OCI-LY7 (cell line): ENCODE results near the gene DOCK7. TPM values are rescaled to one million over a fixed set of nuclear protein-coding genes. Genes with fewer than 3 reads are reported as not detected.

Experiments
- BruUV-seq: library from RNA; stranded (reverse); fragments of 400-500 nt; replicated peaks from 2 replicates; lab custom pipeline; 2021; lab: Mats Ljungman, UMichigan
- CTCF ChIA-PET: fragments of 300-600 bp; sonication (Branson Sonifier 250); formaldehyde crosslinking; loops from one replicate; lab custom pipeline; 2022; ENCODE audit warnings: antibody characterized with exemption; ENCODE audit not compliant: unreplicated experiment; lab: Charles Lee
- POLR2A ChIA-PET: fragments of 300-600 bp; sonication (Branson Sonifier 250); formaldehyde crosslinking; loops from one replicate; lab custom pipeline; 2022; ENCODE audit warnings: antibody characterized with exemption; lab: Charles Lee
- DNase-seq: peaks from one replicate; pipeline ENCODE4 v3.0.0-alpha.2; 2015; ENCODE audit warnings: low spot score
- H2AFZ ChIP-seq: fragments of 200-600 bp; sonication (generic), shearing (Covaris generic); 2 replicates; pipeline ENCODE4 v1.6.1; 2014; ENCODE audit warnings: mild to moderate bottlenecking, antibody characterized with exemption, low read length, moderate library complexity
- H3K27ac ChIP-seq: fragments of 200-600 bp; sonication (generic); 2 replicates; pipeline ENCODE4 v1.5.1; 2014; ENCODE audit warnings: mixed run types, low read depth, mild to moderate bottlenecking, moderate library complexity, low read length, inconsistent platforms; ENCODE audit not compliant: poor library complexity, severe bottlenecking
- H3K36me3 ChIP-seq: fragments of 200-600 bp; sonication (generic); 2 replicates; pipeline ENCODE4 v1.6.1; 2014; ENCODE audit warnings: mild to moderate bottlenecking, antibody characterized with exemption, low read length, moderate library complexity, mixed read lengths; ENCODE audit not compliant: insufficient read depth
- H3K4me1 ChIP-seq: fragments of 200-600 bp; sonication (generic); 2 replicates; pipeline ENCODE4 v1.5.1; 2014; ENCODE audit warnings: mild to moderate bottlenecking, low read length; ENCODE audit not compliant: insufficient read depth, poor library complexity, severe bottlenecking
- H3K4me2 ChIP-seq: fragments of 200-600 bp; sonication (generic); 2 replicates; pipeline ENCODE4 v1.6.1; 2014; ENCODE audit warnings: mild to moderate bottlenecking, low read length
- H3K4me3 ChIP-seq: fragments of 200-600 bp; sonication (generic); 2 replicates; pipeline ENCODE4 v1.5.1; 2014; ENCODE audit warnings: mild to moderate bottlenecking, low read depth, low read length; ENCODE audit not compliant: poor library complexity, severe bottlenecking
- H3K79me2 ChIP-seq: fragments of 200-600 bp; sonication (generic); 2 replicates; pipeline ENCODE4 v1.6.1; 2016; ENCODE audit warnings: low read depth, mild to moderate bottlenecking, low read length, moderate library complexity, mixed read lengths; ENCODE audit not compliant: insufficient read depth
- H3K9me2 ChIP-seq: fragments of 200-600 bp; sonication (generic); 2 replicates; pipeline ENCODE4 v1.6.1; 2016; ENCODE audit warnings: mild to moderate bottlenecking, low read length, mixed read lengths; ENCODE audit not compliant: insufficient read depth
- H3K9me3 ChIP-seq: fragments of 200-600 bp; sonication (generic); 2 replicates; pipeline ENCODE4 v1.6.1; 2014; ENCODE audit warnings: mild to moderate bottlenecking, mixed run types, low read length, mixed read lengths
- H4K20me1 ChIP-seq: fragments of 200-600 bp; sonication (generic); 2 replicates; pipeline ENCODE4 v1.6.1; 2014; ENCODE audit warnings: mild to moderate bottlenecking, antibody characterized with exemption, low read length, moderate library complexity, mixed read lengths; ENCODE audit not compliant: insufficient read depth
- CTCF ChIP-seq: fragments of 200-600 bp; sonication (generic); conservative IDR thresholded peaks from 2 replicates; pipeline ENCODE4 v1.5.1; 2014; ENCODE audit warnings: mild to moderate bottlenecking, antibody characterized with exemption, low read length, moderate library complexity, mixed read lengths
- EZH2phosphoT487 ChIP-seq: fragments of 200-600 bp; sonication (generic); IDR thresholded peaks from 2 replicates; pipeline ENCODE4 v1.6.1; 2018; ENCODE audit warnings: low read depth, borderline replicate concordance, mild to moderate bottlenecking, mixed run types, antibody characterized with exemption, low read length, moderate library complexity, mixed read lengths
- intact Hi-C: fragments of 100-400 bp; cut with micrococcal nuclease; formaldehyde crosslinking; loops from one replicate; pipeline ENCODE4 v1.10.0; 2022; ENCODE audit not compliant: unreplicated experiment
- total RNA-seq, 2 experiments: library from RNA; depleted of rRNA in 1 of 2; stranded (reverse); fragments of >200 nt in 1 of 2; shearing (Covaris generic) in 1 of 2; gene quantifications; 2 replicates each; pipeline ENCODE4 v1.2.3, GENCODE V29; 2014 to 2022

Gene DOCK7
- total RNA-seq, 2 experiments from 2014 or later: 19.5 to 20.3 TPM

GRCh38 chr1:62717483-62717882 lies 29.3 kb upstream of the DOCK7 start:
- H3K4me3 ChIP-seq: no peak overlapping the region
- no peak overlapping the region for H3K27ac ChIP-seq
- H3K9me2 ChIP-seq: no peaks in the 10 kb centered on the region
- intact Hi-C loops: no loop called here
- H3K4me2 ChIP-seq: no peak overlapping the region
- no peaks in the 10 kb centered on the region for H4K20me1 ChIP-seq
- CTCF ChIA-PET: no interaction called here
- no TSS peak for BruUV-seq
- no peak overlapping the region for H2AFZ ChIP-seq
- H3K9me3 ChIP-seq: no peaks in the 10 kb centered on the region
- TF ChIP-seq CTCF: no peak
- no peak for TF ChIP-seq EZH2phosphoT487
- DNase-seq: no peak
- H3K4me1 ChIP-seq: no peaks in the 10 kb centered on the region
- no peaks in the 10 kb centered on the region for H3K36me3 ChIP-seq
- POLR2A ChIA-PET: no interaction called here
- no peaks in the 10 kb centered on the region for H3K79me2 ChIP-seq

DNA sequence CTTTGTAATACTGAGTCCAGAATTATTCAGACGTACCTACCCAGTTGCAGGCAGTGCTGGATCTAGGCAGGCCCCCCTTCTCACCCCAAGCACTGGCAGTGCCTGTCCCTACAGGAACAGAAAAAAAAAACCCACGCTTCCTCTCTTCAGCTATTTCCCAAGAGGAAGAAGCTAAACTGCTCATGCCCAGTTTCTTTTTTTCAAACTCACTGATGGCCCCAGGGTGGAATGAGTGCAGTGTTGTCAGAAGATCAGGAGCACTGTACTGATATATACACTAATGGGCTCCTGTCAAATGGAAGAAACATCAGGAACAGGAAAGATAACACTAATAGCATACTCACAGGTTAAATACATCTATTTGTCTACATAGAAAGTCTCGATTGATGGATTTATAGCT lies 28.2 kb upstream of the DOCK7 start:
- DNase-seq: no peak
- H3K36me3 ChIP-seq: no peaks in the 10 kb centered on the region
- no TSS peak for BruUV-seq
- intact Hi-C loops: no loop called here
- H3K4me2 ChIP-seq: no peak overlapping the region
- no peak overlapping the region for H3K4me3 ChIP-seq
- no peak overlapping the region for H3K27ac ChIP-seq
- POLR2A ChIA-PET: interaction anchor here (0.7 kb wide), 1 partner anchor 155 kb away, joined by 7 read pairs; no protein-coding TSS in a partner anchor
- no peak overlapping the region for H2AFZ ChIP-seq
- H3K4me1 ChIP-seq: no peaks in the 10 kb centered on the region
- no peaks in the 10 kb centered on the region for H3K9me3 ChIP-seq
- no peaks in the 10 kb centered on the region for H4K20me1 ChIP-seq
- H3K9me2 ChIP-seq: no peaks in the 10 kb centered on the region
- no peaks in the 10 kb centered on the region for H3K79me2 ChIP-seq
- TF ChIP-seq CTCF (no peak), EZH2phosphoT487 (no peak)
- CTCF ChIA-PET: no interaction called here

DNA sequence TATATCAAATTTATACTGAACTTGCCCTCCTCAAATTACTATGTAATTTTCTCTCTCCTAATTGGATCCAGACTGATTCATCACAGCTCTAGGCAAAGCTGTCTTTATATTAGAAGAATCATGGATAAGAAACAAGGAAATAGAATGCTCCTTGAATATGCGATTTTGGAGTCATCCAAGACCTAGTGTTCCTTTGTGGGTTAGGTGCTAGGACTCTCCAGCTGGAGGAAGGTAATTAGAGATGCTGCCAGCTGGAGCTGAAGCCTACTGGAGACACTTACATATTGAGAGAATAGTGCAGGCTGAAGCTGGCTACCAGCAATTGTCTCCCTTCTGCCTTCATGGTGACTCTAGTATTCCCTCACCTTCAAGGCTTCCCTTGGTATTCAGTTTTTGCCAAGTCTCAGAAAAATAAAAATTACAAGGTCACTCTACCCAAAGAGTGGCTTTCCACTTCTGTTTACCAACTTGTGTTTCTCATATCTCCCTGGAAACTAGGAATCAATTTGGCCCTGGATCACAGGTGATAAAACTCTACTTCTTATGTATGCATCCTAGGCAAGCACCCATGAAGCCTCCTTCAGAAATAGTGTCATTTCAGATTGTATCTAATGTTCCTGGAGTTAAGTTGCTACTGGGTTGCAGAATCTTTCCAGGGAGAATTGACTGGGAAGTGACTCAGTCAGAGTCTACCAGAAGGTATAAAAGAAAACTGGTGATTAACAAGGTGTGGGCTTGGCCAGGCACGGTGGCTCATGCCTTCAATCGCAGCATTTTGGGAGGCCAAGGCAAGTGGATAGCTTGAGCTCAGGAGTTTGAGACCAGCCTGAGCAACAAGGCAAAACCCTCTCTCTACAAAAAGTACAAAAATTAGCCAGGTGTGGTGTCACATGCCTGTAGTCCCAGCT lies 24.4 kb upstream of the DOCK7 start:
- H2AFZ ChIP-seq: no peak overlapping the region
- H3K4me3 ChIP-seq: no peak overlapping the region
- no peaks in the 10 kb centered on the region for H3K79me2 ChIP-seq
- no peak overlapping the region for H3K4me2 ChIP-seq
- H3K36me3 ChIP-seq: no peaks in the 10 kb centered on the region
- no peak for DNase-seq
- no peaks in the 10 kb centered on the region for H3K9me2 ChIP-seq
- ChIA-PET CTCF (no interaction called here), POLR2A (interaction anchor here (0.6 to 0.7 kb wide), 2 partner anchors 8 to 122 kb away, joined by 3 to 7 read pairs; no protein-coding TSS in a partner anchor)
- no peaks in the 10 kb centered on the region for H3K9me3 ChIP-seq
- no peak for TF ChIP-seq CTCF
- intact Hi-C loops: no loop called here
- H3K4me1 ChIP-seq: no peaks in the 10 kb centered on the region
- BruUV-seq: no TSS peak
- no peak overlapping the region for H3K27ac ChIP-seq
- H4K20me1 ChIP-seq: no peaks in the 10 kb centered on the region
